ENCODE results near the gene TSPAN12. TPM values are rescaled to one million over a fixed set of nuclear protein-coding genes. Genes with fewer than 3 reads are reported as not detected.

Gene TSPAN12
- total RNA-seq, 4 donors from 2014 or later, result 2.7 to 11.1 (median 6.1) TPM

DNA sequence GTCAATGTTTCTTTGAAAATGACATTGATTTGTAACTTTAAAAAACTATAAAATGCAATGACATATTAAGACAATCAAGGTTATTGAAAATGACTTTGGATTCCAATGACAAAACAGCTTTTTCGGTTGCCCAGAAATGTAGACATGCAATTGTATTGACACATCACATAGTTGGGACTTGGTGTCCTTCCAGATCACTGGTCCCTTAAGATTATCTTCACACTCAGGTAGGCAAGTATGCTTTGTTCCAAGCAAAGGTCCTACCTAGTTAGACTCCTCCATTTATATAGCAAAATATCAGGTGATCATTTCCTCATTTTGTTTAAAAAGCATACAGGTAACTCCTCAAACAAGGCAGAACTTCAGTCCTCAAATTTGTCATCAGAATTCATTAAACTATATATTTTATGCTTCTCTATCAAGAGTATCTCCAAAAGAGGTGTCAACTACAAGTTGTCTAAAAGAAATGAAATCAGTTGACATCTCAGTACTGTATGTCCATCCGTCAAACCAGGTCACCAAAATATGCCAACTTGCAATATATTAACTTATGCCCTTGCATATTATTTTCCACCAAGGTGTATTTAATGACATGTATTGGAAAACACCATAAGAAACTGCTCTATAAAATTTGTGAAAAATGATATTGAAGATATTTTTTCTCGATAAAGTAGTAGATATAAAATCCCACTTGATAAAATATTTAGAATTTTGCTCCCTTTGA is 64.6 kb downstream of the TSPAN12 start:
- no peak overlapping the region for H3K4me3 ChIP-seq
- no peak overlapping the region for H3K27ac ChIP-seq
- TF ChIP-seq, protein P1, sequence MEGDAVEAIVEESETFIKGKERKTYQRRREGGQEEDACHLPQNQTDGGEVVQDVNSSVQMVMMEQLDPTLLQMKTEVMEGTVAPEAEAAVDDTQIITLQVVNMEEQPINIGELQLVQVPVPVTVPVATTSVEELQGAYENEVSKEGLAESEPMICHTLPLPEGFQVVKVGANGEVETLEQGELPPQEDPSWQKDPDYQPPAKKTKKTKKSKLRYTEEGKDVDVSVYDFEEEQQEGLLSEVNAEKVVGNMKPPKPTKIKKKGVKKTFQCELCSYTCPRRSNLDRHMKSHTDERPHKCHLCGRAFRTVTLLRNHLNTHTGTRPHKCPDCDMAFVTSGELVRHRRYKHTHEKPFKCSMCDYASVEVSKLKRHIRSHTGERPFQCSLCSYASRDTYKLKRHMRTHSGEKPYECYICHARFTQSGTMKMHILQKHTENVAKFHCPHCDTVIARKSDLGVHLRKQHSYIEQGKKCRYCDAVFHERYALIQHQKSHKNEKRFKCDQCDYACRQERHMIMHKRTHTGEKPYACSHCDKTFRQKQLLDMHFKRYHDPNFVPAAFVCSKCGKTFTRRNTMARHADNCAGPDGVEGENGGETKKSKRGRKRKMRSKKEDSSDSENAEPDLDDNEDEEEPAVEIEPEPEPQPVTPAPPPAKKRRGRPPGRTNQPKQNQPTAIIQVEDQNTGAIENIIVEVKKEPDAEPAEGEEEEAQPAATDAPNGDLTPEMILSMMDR (IDR thresholded peaks at IDR 0.05), result no peak
- TF ChIP-seq EP300 (IDR thresholded peaks at IDR 0.05), result no peak
- TF ChIP-seq POLR2A (IDR thresholded peaks at IDR 0.05), result no peak
- H3K9me3 ChIP-seq, result peaks cover 0 to 7% (median 0%) of the 10 kb centered on the region in 4 donors
- H3K36me3 ChIP-seq, result no peaks in the 10 kb centered on the region
- peaks cover 0 to 6% (median 0%) of the 10 kb centered on the region in 4 donors for H3K4me1 ChIP-seq
- no peaks in the 10 kb centered on the region for H3K27me3 ChIP-seq
- no peak for DNase-seq (ENCODE audit: low spot score in 2 of 2)
- WGBS, 2 donors, result 90 to 96% methylated on average over 3 of the region's 3 CpGs

DNA sequence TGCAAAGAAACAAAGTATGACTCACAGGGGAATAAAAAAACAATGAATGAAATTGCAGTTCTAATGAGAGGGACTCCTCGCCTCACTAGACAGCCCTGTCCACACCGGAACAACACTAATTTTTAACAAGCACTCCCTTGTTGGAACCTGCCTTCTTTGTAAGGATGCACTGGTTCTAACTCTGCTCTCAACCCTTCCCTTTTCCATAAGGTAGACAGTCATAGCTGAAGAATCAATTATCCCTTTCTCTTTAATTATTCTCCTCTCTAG is 65.1 kb downstream of the TSPAN12 start:
- no peaks in the 10 kb centered on the region for H3K27me3 ChIP-seq
- no peak overlapping the region for H3K27ac ChIP-seq
- TF ChIP-seq, protein P1 (IDR thresholded peaks at IDR 0.05), result no peak
- TF ChIP-seq POLR2A (IDR thresholded peaks at IDR 0.05) (no peak), EP300 (IDR thresholded peaks at IDR 0.05) (no peak)
- WGBS, 2 donors, result 87 to 88% methylated on average over 2 of the region's 2 CpGs
- DNase-seq (ENCODE audit: low spot score in 2 of 2), result no peak
- no peaks in the 10 kb centered on the region for H3K36me3 ChIP-seq
- H3K4me1 ChIP-seq, result peaks cover 0 to 6% (median 0%) of the 10 kb centered on the region in 4 donors
- peaks cover 0 to 7% (median 0%) of the 10 kb centered on the region in 4 donors for H3K9me3 ChIP-seq
- no peak overlapping the region for H3K4me3 ChIP-seq

DNA sequence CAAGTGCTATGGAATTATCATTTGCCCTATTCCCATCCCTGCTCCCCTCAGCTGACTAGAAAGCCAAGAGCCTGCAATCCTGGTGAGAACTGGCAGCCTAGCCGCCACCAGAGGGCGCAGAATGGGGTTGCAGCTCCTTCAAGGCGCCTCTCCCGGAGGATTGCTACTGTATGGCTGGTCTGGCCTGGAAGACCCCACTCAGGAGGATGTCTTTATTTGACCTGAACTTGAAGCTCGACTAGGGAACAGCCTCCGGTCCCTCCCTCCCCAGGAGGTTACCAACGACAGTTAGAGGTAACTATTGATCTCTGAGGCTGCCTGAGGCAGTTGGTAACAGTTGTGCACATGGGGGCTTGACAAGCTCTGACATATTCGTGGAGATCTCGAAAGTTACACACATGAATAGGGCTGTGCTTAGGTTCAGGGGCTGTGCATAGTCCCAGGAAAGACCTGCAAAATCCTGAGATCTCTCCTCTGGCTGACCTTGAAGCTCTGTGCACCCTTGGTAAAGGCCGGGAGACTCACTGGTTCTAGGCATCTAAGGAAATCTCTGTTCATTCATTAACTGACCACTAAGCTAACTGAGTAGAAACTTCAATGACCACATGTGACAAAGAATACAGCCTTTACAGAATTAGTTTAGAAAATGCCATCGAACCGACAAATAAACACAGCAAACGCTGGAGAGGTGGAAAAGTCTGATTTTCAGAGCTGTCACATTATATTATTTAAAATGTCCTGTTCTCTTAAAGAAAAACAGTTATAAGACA is 65.7 kb downstream of the TSPAN12 start:
- no peak overlapping the region for H3K4me3 ChIP-seq
- WGBS, 2 donors, result 50 to 51% methylated on average over 13 of the region's 13 CpGs
- TF ChIP-seq POLR2A (IDR thresholded peaks at IDR 0.05) (no peak), EP300 (IDR thresholded peaks at IDR 0.05) (no peak)
- TF ChIP-seq, protein P1 (IDR thresholded peaks at IDR 0.05), result peak; percentile 51 to 83 (median 66)
- H3K27me3 ChIP-seq, result no peaks in the 10 kb centered on the region
- H3K27ac ChIP-seq, result no peak overlapping the region
- no peaks in the 10 kb centered on the region for H3K36me3 ChIP-seq
- peaks cover 0 to 5% (median 0%) of the 10 kb centered on the region in 4 donors for H3K9me3 ChIP-seq
- peaks cover 0 to 6% (median 0%) of the 10 kb centered on the region in 4 donors for H3K4me1 ChIP-seq
- peak; percentile 28 to 70 for DNase-seq (ENCODE audit: low spot score in 2 of 2)

DNA sequence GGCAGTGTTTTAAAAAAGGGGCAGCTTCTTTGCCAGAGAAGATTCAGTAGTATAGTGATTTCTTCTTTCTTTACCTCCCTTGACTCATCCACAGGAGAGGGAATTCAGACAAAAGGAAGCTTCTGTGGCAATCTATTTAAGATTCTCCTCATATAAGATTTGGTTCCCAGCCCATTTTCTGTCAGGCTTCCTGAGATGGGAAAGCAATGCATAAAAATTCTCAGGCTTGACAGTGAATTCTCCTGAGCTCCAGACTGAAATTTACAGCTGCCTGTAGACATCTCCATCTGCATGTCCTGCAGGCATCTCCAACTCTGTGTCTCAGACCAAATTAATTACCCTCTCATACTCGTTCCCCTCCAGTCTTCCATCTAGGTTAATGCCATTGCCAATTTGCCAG is 72.8 kb downstream of the TSPAN12 start:
- Histone ChIP-seq H3K9me3 (no peaks in the 10 kb centered on the region), H3K27ac (no peak overlapping the region), H3K27me3 (no peaks in the 10 kb centered on the region), H3K4me3 (no peak overlapping the region), H3K36me3 (no peaks in the 10 kb centered on the region), H3K4me1 (no peaks in the 10 kb centered on the region)
- 60 to 66% methylated on average over 1 of the region's 1 CpG for WGBS, 2 donors
- TF ChIP-seq POLR2A (IDR thresholded peaks at IDR 0.05), result no peak
- TF ChIP-seq EP300 (IDR thresholded peaks at IDR 0.05), result no peak
- TF ChIP-seq, protein P1 (IDR thresholded peaks at IDR 0.05), result no peak
- DNase-seq (ENCODE audit: low spot score in 2 of 2), result no peak

DNA sequence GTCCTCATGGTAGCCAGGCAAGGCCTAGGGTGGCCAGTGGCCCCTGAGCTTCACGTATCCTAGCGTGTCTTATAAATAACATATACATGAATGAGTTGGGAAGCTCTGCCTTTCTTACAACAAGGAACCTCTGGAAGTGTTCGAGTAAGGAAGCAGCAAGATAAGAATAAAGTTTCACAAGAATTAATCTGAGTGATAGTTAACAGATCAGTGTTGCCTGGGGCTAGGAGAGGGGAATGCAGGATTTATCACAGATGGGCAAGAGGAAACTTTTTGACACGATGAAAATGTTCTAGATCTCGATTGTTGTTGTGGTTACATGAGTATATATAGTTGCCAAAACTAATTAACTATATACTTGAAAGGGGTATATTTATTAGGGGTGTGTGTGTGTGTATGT is 74.2 kb downstream of the TSPAN12 start:
- H3K4me3 ChIP-seq, result no peak overlapping the region
- no peaks in the 10 kb centered on the region for H3K4me1 ChIP-seq
- H3K27ac ChIP-seq, result no peak overlapping the region
- no peaks in the 10 kb centered on the region for H3K36me3 ChIP-seq
- 79 to 80% methylated on average over 5 of the region's 5 CpGs for WGBS, 2 donors
- no peak for DNase-seq (ENCODE audit: low spot score in 2 of 2)
- no peaks in the 10 kb centered on the region for H3K27me3 ChIP-seq
- TF ChIP-seq POLR2A (IDR thresholded peaks at IDR 0.05), result no peak
- TF ChIP-seq EP300 (IDR thresholded peaks at IDR 0.05), result no peak
- TF ChIP-seq, protein P1 (IDR thresholded peaks at IDR 0.05), result no peak
- no peaks in the 10 kb centered on the region for H3K9me3 ChIP-seq
